B cell (primary cell): Measurements from ENCODE around the gene ERCC4. TPM values are rescaled to one million over a fixed set of nuclear protein-coding genes. Genes with fewer than 3 reads are reported as not detected.

Experiments used
- ATAC-seq: fragments of 200-7000 bp; cut with Tn5 transposase; one replicate; pipeline ENCODE4 v1.10.0; 2021; ENCODE audit warnings: low read depth, mild to moderate bottlenecking, moderate number of reproducible peaks, moderate library complexity
- CTCF ChIA-PET: fragments of 350-600 bp; sonication (Branson Sonifier 250); formaldehyde crosslinking; loops from one replicate; lab custom pipeline; 2021; ENCODE audit warnings: antibody characterized with exemption, inconsistent platforms; lab: Charles Lee
- POLR2A ChIA-PET: fragments of 350-600 bp; sonication (Branson Sonifier 250); formaldehyde crosslinking; loops from one replicate; lab custom pipeline; 2021; ENCODE audit warnings: antibody characterized with exemption; lab: Charles Lee
- DNase-seq: peaks from one replicate; pipeline ENCODE4 v3.0.0; 2013
- H2AFZ ChIP-seq: 2 replicates; pipeline ENCODE4 v1.6.1; 2012; ENCODE audit warnings: mild to moderate bottlenecking, low read depth, low read length; ENCODE audit not compliant: insufficient read depth, poor library complexity, severe bottlenecking
- H3K27ac ChIP-seq, 2 donors: 1 replicate in 1 of 2; 2 replicates in 1 of 2; pipeline ENCODE4 v1.5.1; 2012 to 2013; ENCODE audit warnings: low read length in 2 of 2, mild to moderate bottlenecking in 2 of 2, moderate library complexity in 1 of 2
- H3K27me3 ChIP-seq, 4 experiments: fragments of 200-600 bp in 1 of 4; sonication (generic) in 1 of 4; replicated peaks in 1 of 4; 1 replicate in 2 of 4; 2 replicates in 2 of 4; pipeline versions ENCODE4 v1.6.1 to v1.7.0; 2013 to 2016; ENCODE audit warnings: low read length in 3 of 4, mild to moderate bottlenecking in 2 of 4, mixed read lengths in 1 of 4, moderate library complexity in 1 of 4; ENCODE audit not compliant: insufficient read depth in 4 of 4, control insufficient read depth in 3 of 4; ENCODE audit errors: control extremely low read depth in 1 of 4
- H3K36me3 ChIP-seq, 2 experiments: replicated peaks in 1 of 2; 1 replicate in 1 of 2; 2 replicates in 1 of 2; pipeline versions ENCODE4 v1.6.1 to v1.7.1; 2013; ENCODE audit warnings: low read length in 1 of 2; ENCODE audit not compliant: insufficient read depth in 2 of 2, control insufficient read depth in 1 of 2; ENCODE audit errors: control extremely low read depth in 1 of 2, extremely low read depth in 1 of 2
- H3K4me1 ChIP-seq, 2 donors: fragments of 200-600 bp in 1 of 2; sonication (generic) in 1 of 2; 1 replicate in 1 of 2; 2 replicates in 1 of 2; pipeline versions ENCODE4 v1.5.1 to v1.6.1; 2013 to 2017; ENCODE audit warnings: low read length in 2 of 2; ENCODE audit not compliant: control insufficient read depth in 2 of 2, insufficient read depth in 2 of 2
- H3K4me2 ChIP-seq: replicated peaks from 2 replicates; pipeline ENCODE3; 2012; ENCODE audit warnings: mild to moderate bottlenecking, low read depth, low read length; ENCODE audit not compliant: poor library complexity, severe bottlenecking
- H3K4me3 ChIP-seq, 5 experiments: fragments of 200-600 bp in 1 of 5; sonication (generic) in 1 of 5; 1 replicate in 3 of 5; 2 replicates in 2 of 5; pipeline versions ENCODE4 v1.5.1 to v1.7.0; 2011 to 2016; ENCODE audit warnings: low read length in 4 of 5, mild to moderate bottlenecking in 4 of 5, low read depth in 2 of 5, control low read depth in 1 of 5, moderate library complexity in 1 of 5; ENCODE audit not compliant: insufficient read depth in 1 of 5; ENCODE audit errors: control extremely low read depth in 1 of 5, extremely low read depth in 1 of 5
- H3K79me2 ChIP-seq: fragments of 200-600 bp; sonication (generic); one replicate; pipeline ENCODE4 v1.6.0; 2016; ENCODE audit warnings: low read length; ENCODE audit not compliant: control insufficient read depth, insufficient read depth
- H3K9ac ChIP-seq: fragments of 200-600 bp; sonication (generic); 2 replicates; pipeline ENCODE4 v1.6.1; 2017; ENCODE audit warnings: mild to moderate bottlenecking, low read length, moderate library complexity
- H3K9me3 ChIP-seq, 3 donors: one replicate each; pipeline versions ENCODE4 v1.6.1 to v1.7.1; 2013; ENCODE audit warnings: low read length in 2 of 3; ENCODE audit not compliant: control insufficient read depth in 2 of 3, insufficient read depth in 1 of 3; ENCODE audit errors: control extremely low read depth in 1 of 3
- H4K20me1 ChIP-seq: 2 replicates; pipeline ENCODE4 v1.6.0; 2012; ENCODE audit warnings: mild to moderate bottlenecking, low read length; ENCODE audit not compliant: insufficient read depth, control insufficient read depth, poor library complexity, severe bottlenecking
- H3K27ac Mint-ChIP-seq: one replicate; pipeline ENCODE4 v1.8.0; 2021; ENCODE audit warnings: mixed read lengths
- H3K27me3 Mint-ChIP-seq: one replicate; pipeline ENCODE4 v1.8.0; 2021; ENCODE audit warnings: mixed read lengths
- H3K4me1 Mint-ChIP-seq: one replicate; pipeline ENCODE4 v1.8.0; 2021; ENCODE audit warnings: mixed read lengths
- H3K4me3 Mint-ChIP-seq: one replicate; pipeline ENCODE4 v1.8.0; 2021; ENCODE audit warnings: mixed read lengths
- H3K9me3 Mint-ChIP-seq: one replicate; pipeline ENCODE4 v1.8.0; 2022; ENCODE audit warnings: mixed read lengths; ENCODE audit not compliant: insufficient read depth
- CTCF ChIP-seq: fragments of 200-600 bp; IDR thresholded peaks from one replicate; pipeline ENCODE4 v1.8.0; 2022; ENCODE audit warnings: antibody characterized with exemption, mild to moderate bottlenecking
- EZH2 ChIP-seq: IDR thresholded peaks from 2 replicates; pipeline ENCODE4 v1.6.1; 2012; ENCODE audit warnings: borderline replicate concordance, low read depth, mild to moderate bottlenecking, moderate library complexity, low read length; ENCODE audit not compliant: insufficient read depth, poor library complexity, severe bottlenecking
- WGBS: methylation state at CpG from one replicate; pipeline ENCODE4 v1.1.5; 2013; ENCODE audit warnings: missing lambda C conversion rate; ENCODE audit not compliant: insufficient coverage; 5-methylcytosine and 5-hydroxymethylcytosine counted together
- intact Hi-C: fragments of 100-400 bp; cut with micrococcal nuclease; formaldehyde crosslinking; loops from one replicate; pipeline ENCODE4 v1.10.0; 2022
- polyA minus RNA-seq: library from RNA; depleted of rRNA, polyadenylated mRNA; stranded (reverse); fragments of >200 nt; gene quantifications from 2 replicates; pipeline ENCODE4 v1.2.3, GENCODE V29; 2012
- polyA plus RNA-seq: library from polyadenylated mRNA; depleted of rRNA; stranded (reverse); fragments of >200 nt; gene quantifications from 2 replicates; pipeline ENCODE4 v1.2.3, GENCODE V29; 2012
- total RNA-seq, 2 donors: library from RNA; stranded (reverse); fragments of 120-200 nt in 1 of 2; gene quantifications; 1 replicate in 1 of 2; 2 replicates in 1 of 2; pipeline versions ENCODE4 v1.2.3 to v1.2.4, GENCODE V29; 2013 to 2022

ERCC4 gene
- 11.9 and 13.2 TPM in 2 replicates for total RNA-seq
- total RNA-seq (2013), result 7.9 TPM
- polyA plus RNA-seq, result 1.0 and 1.9 TPM in 2 replicates
- polyA minus RNA-seq, result 3.7 and 5.6 TPM in 2 replicates

- Histone ChIP-seq H3K9me3 (no peaks in the 10 kb centered on the region), H3K4me2 (peak within 1 kb of the TSS; percentile 87), H2AFZ (peak within 1 kb of the TSS; percentile 100), H3K27me3 (no peaks in the 10 kb centered on the region), H3K27ac (peak within 1 kb of the TSS; percentile 12 to 85), H3K4me1 (peaks cover 12 to 15% of the 10 kb centered on the region in 2 donors), H3K36me3 (peaks cover 0 to 1% of the 10 kb centered on the region in 2 experiments), H4K20me1 (peaks cover 4% of the 10 kb centered on the region), H3K4me3 (peak within 1 kb of the TSS; percentile 64 to 89 (median 79)), H3K9ac (peak within 1 kb of the TSS; percentile 90), H3K79me2 (peaks cover 15% of the 10 kb centered on the region)
- TF ChIP-seq EZH2, result no peak
- TF ChIP-seq CTCF, result peak; percentile 91
- intact Hi-C loops, result loop anchor here (1.0 to 5.0 kb wide), 2 partner anchors 151 to 1118 kb away; partner anchors contain the start of genes CPPED1 and MRTFB
- peak; percentile 100 for DNase-seq
- H3K27me3 Mint-ChIP-seq, result no peaks in the 10 kb centered on the region
- H3K27ac Mint-ChIP-seq, result peak within 1 kb of the TSS; percentile 79
- WGBS, result under 1% methylated on average over 63 of the region's 64 CpGs
- peak within 1 kb of the TSS; percentile 94 for H3K4me3 Mint-ChIP-seq
- no peaks in the 10 kb centered on the region for H3K9me3 Mint-ChIP-seq
- CTCF ChIA-PET, result interaction anchor here (0.6 to 3.2 kb wide), 16 partner anchors 9 to 1825 kb away, joined by 3 to 15 read pairs (median 4); no protein-coding TSS in a partner anchor
- POLR2A ChIA-PET, result interaction anchor here (0.6 to 0.7 kb wide), 3 partner anchors 8 to 610 kb away, joined by 3 to 4 read pairs (median 3); no protein-coding TSS in a partner anchor
- ATAC-seq, result peak; percentile 96
- H3K4me1 Mint-ChIP-seq, result peaks cover 24% of the 10 kb centered on the region
These were observed at the start of gene ERCC4 for GRCh38 chr16:13919683-13920509. TSS of gene ERCC4 (plus strand) at chr16:13920154. CDS start at chr16:13920166, 12 bp downstream.
